Stomach smooth muscle (tissue), 2 donors: Measurements from ENCODE around the gene THBS3.
A peak's percentile ranks its signal among the peaks of the same experiment; 100 is the strongest.
"Not testable (repeated sequence)": the region's sequence is repeated elsewhere in the genome, so short reads cannot be mapped to it uniquely, and the experiment has no call there.

Source experiments
- H3K27ac ChIP-seq: one replicate; pipeline ENCODE4 v1.7.0; 2013; ENCODE audit warnings: mild to moderate bottlenecking, low read length, inconsistent platforms
- H3K27me3 ChIP-seq, 2 donors: one replicate each; pipeline ENCODE4 v1.7.0; 2013; ENCODE audit warnings: low read length in 2 of 2; ENCODE audit not compliant: insufficient read depth in 2 of 2, control insufficient read depth in 1 of 2
- H3K36me3 ChIP-seq, 2 donors: one replicate each; pipeline ENCODE4 v1.7.0; 2013; ENCODE audit warnings: low read length in 2 of 2; ENCODE audit not compliant: control insufficient read depth in 2 of 2, insufficient read depth in 2 of 2
- H3K4me1 ChIP-seq: one replicate; pipeline ENCODE4 v1.7.0; 2013; ENCODE audit warnings: low read length; ENCODE audit not compliant: control insufficient read depth, insufficient read depth
- H3K4me3 ChIP-seq, 2 donors: one replicate each; pipeline ENCODE4 v1.7.0; 2013; ENCODE audit warnings: low read length in 2 of 2
- H3K9ac ChIP-seq, 2 donors: one replicate each; pipeline ENCODE4 v1.7.0; 2013; ENCODE audit warnings: low read length in 2 of 2, mild to moderate bottlenecking in 1 of 2
- H3K9me3 ChIP-seq, 2 donors: one replicate each; pipeline ENCODE4 v1.7.0; 2013; ENCODE audit warnings: low read length in 2 of 2; ENCODE audit not compliant: control insufficient read depth in 2 of 2
- donor health status: healthy.
- donor health status: Pancreatic carcinoma.

Gene THBS3

DNA sequence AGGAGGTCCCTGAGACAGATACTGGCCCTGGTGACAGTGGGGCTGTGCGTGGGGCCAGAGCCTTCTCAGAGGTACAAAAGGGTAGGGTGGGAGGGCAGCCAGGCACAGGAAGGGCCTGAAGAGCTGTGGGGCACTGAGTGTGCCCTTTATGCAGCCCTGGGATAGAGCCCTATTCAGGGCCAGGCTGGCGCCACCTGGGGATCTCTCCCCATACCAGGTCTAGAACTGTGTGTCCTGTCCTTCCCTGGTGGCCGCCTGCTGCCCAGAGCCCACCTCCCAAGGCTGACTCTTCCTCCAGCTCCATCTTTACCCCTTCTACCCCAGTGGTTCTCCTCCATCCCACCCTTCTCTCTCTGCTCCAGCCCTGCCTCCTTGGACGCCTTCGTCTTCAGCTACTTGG lies 25.8 kb upstream of the THBS3 start:
- not testable (repeated sequence) for H3K27ac ChIP-seq, H3K9me3 ChIP-seq, H3K9ac ChIP-seq, H3K4me3 ChIP-seq, H3K27me3 ChIP-seq, H3K36me3 ChIP-seq
- H3K4me1 ChIP-seq = peaks cover 14% of the 10 kb centered on the region

DNA sequence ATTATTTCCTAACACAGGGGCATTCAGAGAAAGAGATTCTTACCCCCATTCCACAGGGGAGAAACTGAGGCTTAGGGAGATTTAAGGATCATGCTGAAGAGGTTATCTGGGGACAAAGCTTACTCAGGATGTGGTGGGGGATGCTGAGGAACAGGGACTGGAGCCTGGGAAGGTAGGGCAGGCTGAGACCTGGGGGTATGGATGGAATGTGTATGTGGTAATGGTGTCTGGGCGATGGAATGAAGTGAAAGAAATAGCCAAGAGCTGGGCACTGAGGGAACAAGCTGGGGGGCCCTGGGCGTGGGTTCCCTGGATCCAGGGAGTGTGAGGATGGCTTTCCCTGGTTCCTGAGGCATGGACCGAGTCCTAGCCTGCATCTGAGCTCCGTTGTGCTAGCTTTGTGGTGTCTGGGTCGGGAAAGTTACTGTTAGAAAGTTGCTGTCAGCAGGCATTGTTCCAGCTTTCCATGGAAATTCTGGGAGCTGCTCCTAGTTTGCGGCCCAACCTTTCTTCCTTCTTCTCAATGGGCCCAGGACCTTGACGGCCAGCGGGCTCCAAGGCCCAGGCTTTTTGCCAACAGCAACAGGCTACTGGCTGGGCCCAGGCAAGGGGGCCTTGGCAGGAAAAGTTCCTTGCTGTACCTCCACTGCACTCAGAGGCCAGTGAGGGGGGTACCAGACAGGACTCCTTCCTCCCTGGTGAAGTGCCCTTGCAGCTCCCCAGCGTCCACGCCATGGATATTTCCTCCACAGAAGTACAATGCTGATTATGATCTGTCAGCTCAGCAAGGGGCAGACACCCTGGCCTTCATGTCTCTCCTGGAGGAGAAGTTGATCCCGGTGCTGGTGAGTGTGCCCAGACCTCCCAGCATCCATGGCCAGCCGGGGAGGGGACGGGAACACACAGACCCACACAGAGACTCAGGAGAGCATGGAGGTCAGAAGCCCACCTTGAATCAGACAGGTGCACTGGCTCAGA lies 24.6 kb upstream of the THBS3 start:
- H3K36me3 ChIP-seq, H3K9me3 ChIP-seq, H3K9ac ChIP-seq, H3K27me3 ChIP-seq, H3K4me3 ChIP-seq: not testable (repeated sequence)
- peak overlapping the region; percentile 73 for H3K27ac ChIP-seq
- H3K4me1 ChIP-seq = peaks cover 23% of the 10 kb centered on the region

DNA sequence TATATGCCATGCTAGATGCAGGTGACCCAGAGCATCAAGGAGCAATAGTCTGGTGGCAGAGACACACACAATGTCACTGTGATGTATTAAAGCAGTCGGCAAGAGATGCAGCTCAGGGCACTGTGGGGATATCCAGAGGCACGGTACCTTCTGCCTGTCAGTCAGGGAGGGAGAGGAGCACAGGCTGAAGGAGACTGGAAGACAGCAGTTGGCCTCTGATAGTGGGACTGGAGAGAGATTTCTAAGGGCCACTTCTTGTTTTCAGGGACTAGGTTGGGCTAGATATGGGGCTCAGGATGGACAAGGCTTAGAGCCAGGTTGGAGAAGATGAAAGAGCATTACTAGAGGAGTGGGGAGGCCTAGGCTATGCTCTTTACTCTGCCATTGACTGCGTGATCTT lies 23.6 kb upstream of the THBS3 start:
- Histone ChIP-seq H3K4me1 (peaks cover 29% of the 10 kb centered on the region), H3K27ac (peak overlapping the region; percentile 73)
- H3K9me3 ChIP-seq, H3K36me3 ChIP-seq, H3K27me3 ChIP-seq, H3K4me3 ChIP-seq, H3K9ac ChIP-seq: not testable (repeated sequence)

DNA sequence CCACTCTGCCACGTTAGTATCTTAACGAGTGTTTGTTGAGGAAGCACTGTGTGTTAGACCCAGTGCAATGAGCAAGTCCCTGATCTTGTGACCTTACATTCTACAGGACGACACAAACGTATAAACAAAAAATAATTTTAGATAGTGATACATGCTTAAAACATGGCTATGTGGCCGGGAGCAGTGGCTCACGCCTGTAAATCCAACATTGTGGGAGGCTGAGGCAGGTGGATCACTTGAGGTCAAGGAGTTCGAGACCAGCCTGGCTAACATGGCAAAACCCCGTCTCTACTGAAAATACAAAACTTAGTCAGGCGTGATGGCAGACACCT lies 20.4 kb upstream of the THBS3 start:
- Histone ChIP-seq H3K9me3 (no peaks in the 10 kb centered on the region), H3K4me3 (peak overlapping the region; percentile 80 to 81), H3K4me1 (peaks cover 31% of the 10 kb centered on the region), H3K27me3 (no peaks in the 10 kb centered on the region), H3K36me3 (no peaks in the 10 kb centered on the region), H3K9ac (peak overlapping the region; percentile 62 to 87), H3K27ac (peak overlapping the region; percentile 85)

DNA sequence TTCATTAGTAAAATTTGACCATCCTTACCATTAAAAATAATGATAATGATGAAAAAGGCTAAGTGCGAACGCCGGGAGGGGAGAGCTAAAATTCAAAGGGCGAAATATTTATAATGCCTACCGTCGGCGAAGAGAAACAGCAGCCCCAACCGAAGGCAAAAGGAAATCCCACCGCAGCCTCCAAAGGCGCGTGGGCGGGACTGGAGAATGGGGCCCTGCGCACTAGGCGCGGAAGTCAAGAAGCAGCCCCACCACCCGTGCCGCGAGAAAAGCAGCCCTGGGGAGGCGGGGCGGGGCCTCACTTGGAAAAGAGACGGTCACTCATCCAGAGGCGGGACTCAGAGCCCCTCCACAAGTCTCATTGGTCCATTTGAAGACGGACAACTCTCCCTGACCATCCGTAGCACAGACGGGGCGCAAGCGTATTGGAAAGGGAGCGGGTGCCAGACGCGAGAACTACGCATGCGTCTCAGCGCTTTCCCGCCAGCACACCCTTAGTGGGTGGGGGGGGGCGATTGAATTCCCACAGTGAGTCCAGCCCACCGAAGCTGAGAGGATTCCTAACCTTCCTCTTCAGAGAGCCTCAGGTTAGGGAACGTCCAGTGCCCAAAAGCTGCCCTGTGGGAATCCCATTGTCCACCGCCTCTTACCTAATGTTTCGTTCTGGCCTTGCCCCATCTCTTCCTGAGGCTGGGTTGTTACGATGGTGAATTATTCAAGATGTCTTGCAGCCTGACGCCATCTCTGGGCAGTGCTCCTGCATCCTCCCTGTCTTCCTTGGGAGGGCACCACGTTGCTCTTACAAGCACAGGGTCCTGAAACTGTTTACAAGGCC lies 19.8 kb upstream of the THBS3 start:
- Histone ChIP-seq H3K27me3 (no peaks in the 10 kb centered on the region), H3K9ac (peak overlapping the region; percentile 62 to 87), H3K36me3 (no peaks in the 10 kb centered on the region), H3K9me3 (no peaks in the 10 kb centered on the region), H3K4me1 (peaks cover 27% of the 10 kb centered on the region), H3K4me3 (peak overlapping the region; percentile 80 to 81), H3K27ac (peak overlapping the region; percentile 85)

DNA sequence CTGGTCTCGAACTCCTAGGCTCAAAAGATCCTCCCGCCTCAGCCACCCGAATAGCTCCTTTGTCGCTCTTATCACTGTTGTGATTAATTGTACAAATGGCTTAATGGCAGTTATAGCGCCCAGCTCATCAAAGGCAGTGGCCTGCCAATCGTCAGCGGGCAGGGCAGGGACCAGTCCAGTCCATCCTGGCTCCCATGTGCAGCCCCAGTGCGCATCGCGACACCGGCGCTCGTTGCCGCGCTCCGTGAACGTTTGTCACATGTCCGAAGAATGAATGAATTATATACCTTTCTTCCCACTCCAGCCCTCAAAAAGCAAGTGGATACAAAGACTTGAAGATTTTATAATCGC lies 19.2 kb upstream of the THBS3 start:
- H3K36me3 ChIP-seq = no peaks in the 10 kb centered on the region
- H3K4me1 ChIP-seq = peaks cover 21% of the 10 kb centered on the region
- H3K4me3 ChIP-seq = peak overlapping the region; percentile 80 to 81
- no peaks in the 10 kb centered on the region for H3K9me3 ChIP-seq
- no peaks in the 10 kb centered on the region for H3K27me3 ChIP-seq
- H3K9ac ChIP-seq = peak overlapping the region; percentile 62 to 66
- H3K27ac ChIP-seq = peak overlapping the region; percentile 85

DNA sequence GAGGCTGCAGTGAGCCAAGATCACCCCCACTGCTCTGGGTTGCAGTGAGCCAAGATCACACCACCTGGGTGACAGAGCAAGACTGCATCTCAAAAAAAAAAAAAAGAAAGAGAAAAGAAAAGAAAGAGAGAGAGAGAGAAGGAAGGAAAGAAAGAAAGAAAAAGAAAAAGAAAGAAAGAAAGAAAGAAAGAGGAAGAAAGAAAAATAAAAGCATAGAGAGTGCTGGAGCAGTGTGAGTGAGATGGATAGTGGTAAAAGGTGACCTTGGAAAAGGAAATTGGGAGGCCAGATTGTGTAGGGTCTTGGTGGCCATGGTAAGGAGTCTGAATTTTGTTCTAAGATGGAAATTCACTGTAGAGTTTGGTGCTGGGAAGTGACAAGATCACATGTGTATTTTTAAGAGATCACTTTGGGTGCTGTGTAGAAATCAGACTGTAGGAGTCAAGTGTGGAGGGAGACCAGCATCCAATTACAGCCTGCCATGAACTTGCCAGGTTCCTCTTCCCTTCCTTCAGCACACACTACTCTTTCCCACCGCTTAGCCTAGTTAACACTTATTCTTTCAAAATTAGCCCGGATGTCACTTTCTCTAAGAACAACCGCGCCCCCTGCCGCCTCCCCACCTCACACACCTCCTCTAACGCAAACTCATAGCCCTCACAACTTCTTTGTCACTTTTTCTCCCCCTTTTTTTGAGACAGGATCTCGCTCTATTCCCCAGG lies 18.7 kb upstream of the THBS3 start:
- no peaks in the 10 kb centered on the region for H3K36me3 ChIP-seq
- peak overlapping the region; percentile 62 to 66 for H3K9ac ChIP-seq
- H3K9me3 ChIP-seq = no peaks in the 10 kb centered on the region
- H3K27me3 ChIP-seq = no peaks in the 10 kb centered on the region
- H3K27ac ChIP-seq = peak overlapping the region; percentile 85
- peaks cover 17% of the 10 kb centered on the region for H3K4me1 ChIP-seq
- peak overlapping the region; percentile 80 to 81 for H3K4me3 ChIP-seq

DNA sequence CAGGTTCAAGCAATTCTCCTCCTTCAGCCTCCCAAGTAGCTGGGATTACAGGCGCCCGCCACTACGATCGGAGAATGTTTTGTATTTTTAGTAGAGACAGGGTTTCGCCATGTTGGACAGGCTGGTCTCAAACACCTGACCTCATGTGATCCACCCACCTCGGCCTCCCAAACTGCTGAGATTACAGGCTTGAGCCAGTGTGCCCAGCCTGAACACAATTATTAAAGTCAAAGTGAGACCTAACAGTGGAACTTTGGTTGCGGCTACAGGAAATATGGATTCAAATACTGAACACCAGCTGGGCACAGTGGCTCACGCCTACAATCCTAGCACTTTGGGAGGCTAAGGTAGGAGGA lies 17.7 kb upstream of the THBS3 start:
- H3K9me3 ChIP-seq, H3K27me3 ChIP-seq, H3K4me3 ChIP-seq, H3K9ac ChIP-seq, H3K36me3 ChIP-seq, H3K27ac ChIP-seq: not testable (repeated sequence)
- H3K4me1 ChIP-seq = peaks cover 17% of the 10 kb centered on the region

DNA sequence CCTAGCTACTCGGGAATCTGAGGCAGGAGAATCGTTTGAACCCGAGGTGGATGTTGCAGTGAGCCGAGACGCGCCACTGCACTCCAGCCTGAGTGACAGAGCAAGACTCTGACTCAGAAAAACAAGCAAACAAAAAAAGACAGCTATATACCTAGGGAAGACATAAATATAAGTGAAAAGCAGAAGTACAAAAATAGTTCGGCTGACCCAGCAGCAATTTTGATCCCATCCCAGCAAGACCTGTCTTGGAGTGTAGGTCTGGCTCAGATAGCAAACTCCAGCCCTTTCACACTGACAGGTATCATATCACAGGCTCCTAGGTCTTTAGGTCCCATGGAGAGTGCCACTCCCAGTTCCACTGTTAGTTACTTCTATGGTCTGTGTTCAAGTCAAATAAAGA lies 15.3 kb upstream of the THBS3 start:
- no peak overlapping the region for H3K27ac ChIP-seq
- peaks cover 18% of the 10 kb centered on the region for H3K4me1 ChIP-seq
- H3K4me3 ChIP-seq = no peak overlapping the region
- H3K9me3 ChIP-seq = no peaks in the 10 kb centered on the region
- no peaks in the 10 kb centered on the region for H3K27me3 ChIP-seq
- H3K9ac ChIP-seq = no peak overlapping the region
- no peaks in the 10 kb centered on the region for H3K36me3 ChIP-seq

DNA sequence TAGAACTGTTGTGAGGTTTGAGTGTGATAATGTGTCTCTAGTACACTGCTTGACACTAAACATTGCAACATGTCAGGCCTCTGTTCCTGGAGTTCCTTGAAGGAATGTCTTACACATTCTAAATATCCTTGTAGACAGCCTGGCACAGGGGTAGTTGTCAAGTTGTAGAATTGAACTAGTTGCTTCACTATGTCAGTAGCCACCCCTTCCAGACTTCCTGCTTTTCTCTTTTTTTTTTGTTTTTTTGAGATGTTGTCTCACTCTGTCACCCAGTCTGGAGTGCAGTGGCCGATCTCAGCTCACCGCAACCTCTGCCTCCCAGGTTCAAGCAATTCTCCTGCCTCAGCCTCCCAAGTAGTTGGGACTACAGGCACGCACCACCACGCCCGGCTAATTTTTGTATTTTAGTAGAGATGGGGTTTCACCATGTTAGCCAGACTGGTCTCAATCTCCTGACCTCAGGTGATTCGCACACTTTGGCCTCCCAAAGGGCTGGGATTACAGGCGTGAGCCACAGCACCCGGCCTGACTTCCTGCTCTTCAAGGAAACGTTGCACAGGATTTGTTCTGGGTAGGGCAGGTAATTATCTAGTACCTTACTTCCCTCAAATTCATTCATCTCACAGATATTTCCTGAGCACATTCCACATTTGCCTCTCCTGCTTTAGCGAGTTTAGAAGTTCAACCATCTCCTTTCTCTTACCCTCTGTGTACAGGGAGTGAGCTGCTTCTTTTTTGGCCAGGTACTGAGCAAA lies 12.7 kb upstream of the THBS3 start:
- not testable (repeated sequence) for H3K27ac ChIP-seq, H3K9me3 ChIP-seq, H3K36me3 ChIP-seq, H3K9ac ChIP-seq, H3K4me1 ChIP-seq, H3K27me3 ChIP-seq, H3K4me3 ChIP-seq
